Lower leg skin (tissue), 4 donors: ENCODE results near the gene IL10RA. TPM values are rescaled to one million over a fixed set of nuclear protein-coding genes. Genes with fewer than 3 reads are reported as not detected.
A peak's percentile ranks its signal among the peaks of the same experiment; 100 is the strongest.

Experiments used
- DNase-seq, 2 donors: peaks; one replicate each; pipeline ENCODE4 v3.0.0-alpha.2; 2019; ENCODE audit warnings: low spot score in 2 of 2
- H3K4me3 ChIP-seq: fragments of 200-600 bp; sonication (generic); 2 replicates; pipeline ENCODE4 v1.5.1; 2017; ENCODE audit warnings: mild to moderate bottlenecking, low read depth; ENCODE audit not compliant: poor library complexity, severe bottlenecking
- CTCF ChIP-seq, 3 donors: fragments of 450-650 bp; IDR thresholded peaks; one replicate each; pipeline ENCODE4 v1.5.1; 2016; ENCODE audit warnings: antibody characterized with exemption in 3 of 3, mild to moderate bottlenecking in 3 of 3, moderate library complexity in 2 of 3
- POLR2A ChIP-seq, 2 donors: fragments of 450-650 bp; IDR thresholded peaks; one replicate each; pipeline ENCODE4 v1.6.1; 2016 to 2017; ENCODE audit warnings: antibody characterized with exemption in 2 of 2, mild to moderate bottlenecking in 1 of 2, moderate library complexity in 1 of 2
- WGBS, 2 donors: methylation state at CpG; one replicate each; pipeline ENCODE4 v1.1.5; 2018; 5-methylcytosine and 5-hydroxymethylcytosine counted together
- intact Hi-C: fragments of 100-400 bp; cut with DNase I; formaldehyde crosslinking; loops from one replicate; pipeline ENCODE4 v1.15.0; 2023; ENCODE audit warnings: low total_unique reads
- total RNA-seq, 4 donors: library from RNA; depleted of rRNA; stranded (reverse); fragments of >200 nt; gene quantifications; one replicate each; pipeline ENCODE4 v1.1.0, GENCODE V29; 2016

The IL10RA gene
- total RNA-seq, 4 donors from 2014 or later, result 5.7 to 14.9 (median 8.1) TPM

GRCh38 chr11:118050208-118050891 is 64.2 kb downstream of the IL10RA start:
- 91 to 95% methylated on average over 7 of the region's 7 CpGs for WGBS, 2 donors
- no peak for TF ChIP-seq POLR2A (IDR thresholded peaks at IDR 0.05)
- TF ChIP-seq CTCF (IDR thresholded peaks at IDR 0.05), result no peak
- peak in 1 of 2 donors; percentile 59 for DNase-seq
- intact Hi-C loops, result loop anchor here (10.0 kb wide), 2 partner anchors 106 to 206 kb away; no protein-coding TSS in a partner anchor
- no peak overlapping the region for H3K4me3 ChIP-seq

Other genes with a start within 250 kb of the IL10RA start
- under 1 TPM; 0.07 to 0.13 (median 0.08) TPM for gene DSCAML1, start 189.2 kb upstream of the IL10RA start, total RNA-seq
- 1 to 10 TPM in 1 of 4 donors, not detected in 3; 1.2 TPM for gene FXYD2, start 161.7 kb upstream of the IL10RA start, total RNA-seq
- gene FXYD6, start 109.7 kb upstream of the IL10RA start, total RNA-seq, result 10 to 100 TPM in 3 of 4 donors, 1 to 10 TPM in 1; 7.0 to 27.0 (median 20.1) TPM
- 100 to 1,000 TPM; 100 to 171 (median 127) TPM for gene TMPRSS13, start 57.0 kb upstream of the IL10RA start, total RNA-seq
- gene TMPRSS4, start 90.7 kb downstream of the IL10RA start, total RNA-seq, result 1 to 10 TPM in 2 of 4 donors, under 1 TPM in 2; 0.56 to 4.6 (median 1.3) TPM
- gene SMIM35, start 100.6 kb downstream of the IL10RA start, total RNA-seq, result not detected
- gene SCN4B, start 166.4 kb downstream of the IL10RA start, total RNA-seq, result 1 to 10 TPM in 3 of 4 donors, under 1 TPM in 1; 0.25 to 4.0 (median 1.9) TPM
- gene SCN2B, start 190.2 kb downstream of the IL10RA start, total RNA-seq, result under 1 TPM in 1 of 4 donors, not detected in 3; 0.06 TPM
- gene JAML, start 238.6 kb downstream of the IL10RA start, total RNA-seq, result 1 to 10 TPM in 1 of 4 donors, under 1 TPM in 3; 0.42 to 3.0 (median 0.61) TPM